IMR-90 (cell line): ENCODE measurements around the gene MCM5. TPM values are rescaled to one million over a fixed set of nuclear protein-coding genes. Genes with fewer than 3 reads are reported as not detected.

Experiments used
- ATAC-seq: fragments of 200-7000 bp; cut with Tn5 transposase; 2 replicates; pipeline ENCODE4 v1.9.1; 2020; ENCODE audit warnings: low read depth, mild to moderate bottlenecking, moderate library complexity
- BruUV-seq: library from RNA; stranded (reverse); fragments of 400-500 nt; replicated peaks from 2 replicates; lab custom pipeline; 2021; lab: Mats Ljungman, UMichigan
- CTCF ChIA-PET: fragments of 300-600 bp; formaldehyde crosslinking; extraction: SDS; loops from one replicate; lab custom pipeline; 2021; ENCODE audit warnings: antibody characterized with exemption; lab: Yijun Ruan, JAX
- POLR2A ChIA-PET: fragments of 300-600 bp; sonication (Branson Sonifier 250); formaldehyde crosslinking; loops from one replicate; lab custom pipeline; 2022; ENCODE audit warnings: antibody characterized with exemption; ENCODE audit not compliant: unreplicated experiment; lab: Charles Lee
- DNase-seq: peaks from one replicate; pipeline ENCODE4 v3.0.0; 2013
- H2AFZ ChIP-seq: replicated peaks from 2 replicates; pipeline ENCODE3; 2013; ENCODE audit warnings: low read length, mild to moderate bottlenecking; ENCODE audit not compliant: poor library complexity
- H2AK5ac ChIP-seq: 2 replicates; pipeline ENCODE4 v1.6.1; 2013; ENCODE audit warnings: low read depth, low read length, inconsistent platforms
- H2AK9ac ChIP-seq: replicated peaks from 2 replicates; pipeline ENCODE3; 2013; ENCODE audit warnings: mild to moderate bottlenecking, low read depth, low read length, moderate library complexity; ENCODE audit not compliant: poor library complexity
- H2BK120ac ChIP-seq: 2 replicates; pipeline ENCODE4 v1.6.1; 2013; ENCODE audit warnings: low read depth, low read length, inconsistent platforms
- H2BK15ac ChIP-seq: 3 replicates; pipeline ENCODE4 v1.6.1; 2013; ENCODE audit warnings: low read depth, low read length, inconsistent platforms
- H2BK20ac ChIP-seq: 2 replicates; pipeline ENCODE4 v1.6.1; 2013; ENCODE audit warnings: low read depth, mild to moderate bottlenecking, inconsistent platforms, low read length, moderate library complexity
- H2BK5ac ChIP-seq: 2 replicates; pipeline ENCODE4 v1.6.1; 2013; ENCODE audit warnings: mild to moderate bottlenecking, low read depth, low read length, inconsistent platforms; ENCODE audit not compliant: poor library complexity, severe bottlenecking
- H3K14ac ChIP-seq: replicated peaks from 2 replicates; pipeline ENCODE4 v1.6.1; 2013; ENCODE audit warnings: low read depth, low read length, inconsistent platforms
- H3K18ac ChIP-seq: 2 replicates; pipeline ENCODE4 v1.6.1; 2013; ENCODE audit warnings: low read depth, low read length, control low read depth
- H3K23ac ChIP-seq: 2 replicates; pipeline ENCODE4 v1.6.1; 2013; ENCODE audit warnings: low read depth, low read length, inconsistent platforms
- H3K27ac ChIP-seq: 2 replicates; pipeline ENCODE4 v1.5.1; 2013; ENCODE audit warnings: mild to moderate bottlenecking, control low read depth, low read length; ENCODE audit not compliant: insufficient read depth
- H3K27me3 ChIP-seq: 2 replicates; pipeline ENCODE4 v1.6.1; 2013; ENCODE audit warnings: low read length; ENCODE audit not compliant: control insufficient read depth, insufficient read depth
- H3K36me3 ChIP-seq: 2 replicates; pipeline ENCODE4 v1.6.1; 2013; ENCODE audit warnings: low read length, mixed read lengths; ENCODE audit not compliant: control insufficient read depth, insufficient read depth
- H3K4ac ChIP-seq: 2 replicates; pipeline ENCODE4 v1.6.1; 2013; ENCODE audit warnings: low read depth, low read length, inconsistent platforms
- H3K4me1 ChIP-seq: 2 replicates; pipeline ENCODE4 v1.6.1; 2013; ENCODE audit warnings: low read length, mixed read lengths; ENCODE audit not compliant: control insufficient read depth, insufficient read depth
- H3K4me2 ChIP-seq: 2 replicates; pipeline ENCODE4 v1.6.1; 2013; ENCODE audit warnings: low read depth, mild to moderate bottlenecking, control low read depth, low read length, moderate library complexity
- H3K4me3 ChIP-seq: 2 replicates; pipeline ENCODE4 v1.5.1; 2013; ENCODE audit warnings: low read depth, mild to moderate bottlenecking, control low read depth, low read length, moderate library complexity; ENCODE audit not compliant: insufficient read depth
- H3K56ac ChIP-seq: 2 replicates; pipeline ENCODE4 v1.6.1; 2013; ENCODE audit warnings: low read length, inconsistent platforms; ENCODE audit not compliant: insufficient read depth; ENCODE audit errors: extremely low read depth
- H3K79me1 ChIP-seq, 2 experiments: 2 replicates each; pipeline ENCODE4 v1.6.1; 2013; ENCODE audit warnings: low read length in 2 of 2, inconsistent platforms in 1 of 2, low read depth in 1 of 2
- H3K9ac ChIP-seq: 2 replicates; pipeline ENCODE4 v1.6.1; 2013; ENCODE audit warnings: low read depth, low read length, control low read depth
- H3K9me1 ChIP-seq: 2 replicates; pipeline ENCODE4 v1.6.1; 2013; ENCODE audit warnings: low read length, inconsistent platforms; ENCODE audit not compliant: insufficient read depth
- H3K9me3 ChIP-seq: 2 replicates; pipeline ENCODE4 v1.6.1; 2013; ENCODE audit warnings: low read length; ENCODE audit not compliant: control insufficient read depth, insufficient read depth
- H4K20me1 ChIP-seq: 2 replicates; pipeline ENCODE4 v1.6.1; 2013; ENCODE audit warnings: low read length, inconsistent platforms; ENCODE audit not compliant: insufficient read depth
- H4K5ac ChIP-seq: 2 replicates; pipeline ENCODE4 v1.6.1; 2013; ENCODE audit warnings: mild to moderate bottlenecking, low read depth, low read length, control low read depth
- H4K8ac ChIP-seq, 2 experiments: 2 replicates each; pipeline ENCODE4 v1.6.1; 2013; ENCODE audit warnings: low read depth in 2 of 2, low read length in 2 of 2, control low read depth in 1 of 2, inconsistent platforms in 1 of 2
- H4K91ac ChIP-seq: 2 replicates; pipeline ENCODE4 v1.6.1; 2013; ENCODE audit warnings: low read depth, low read length, inconsistent platforms; ENCODE audit not compliant: insufficient read depth
- BHLHE40 ChIP-seq: fragments of 150-350 bp; IDR thresholded peaks from 2 replicates; pipeline ENCODE4 v1.6.1; 2016; ENCODE audit warnings: mild to moderate bottlenecking, low read depth, low read length
- CEBPB ChIP-seq: IDR thresholded peaks from 2 replicates; pipeline ENCODE4 v1.6.1; 2012; ENCODE audit warnings: low read depth, low read length, improper control_type of control experiment
- CHD1 ChIP-seq: IDR thresholded peaks from 2 replicates; pipeline ENCODE4 v1.6.1; 2012; ENCODE audit warnings: low read depth, low read length, improper control_type of control experiment
- CTCF ChIP-seq: conservative IDR thresholded peaks from 2 replicates; pipeline ENCODE4 v1.5.1; 2012; ENCODE audit warnings: mild to moderate bottlenecking, low read depth, low read length, improper control_type of control experiment
- ELK1 ChIP-seq: fragments of 150-350 bp; IDR thresholded peaks from 2 replicates; pipeline ENCODE4 v1.6.1; 2016; ENCODE audit warnings: low read depth, mild to moderate bottlenecking, low read length, moderate library complexity, borderline replicate concordance
- FOS ChIP-seq: fragments of 150-350 bp; IDR thresholded peaks from 2 replicates; pipeline ENCODE4 v1.6.1; 2016; ENCODE audit warnings: low read depth, low read length
- MAZ ChIP-seq: IDR thresholded peaks from 2 replicates; pipeline ENCODE4 v1.6.1; 2012; ENCODE audit warnings: low read depth, mild to moderate bottlenecking, low read length, improper control_type of control experiment, moderate library complexity, borderline replicate concordance
- MXI1 ChIP-seq: IDR thresholded peaks from 2 replicates; pipeline ENCODE4 v1.6.1; 2012; ENCODE audit warnings: low read depth, mild to moderate bottlenecking, low read length, moderate library complexity, borderline replicate concordance
- NFE2L2 ChIP-seq: fragments of 150-350 bp; IDR thresholded peaks from 2 replicates; pipeline ENCODE4 v1.6.1; 2016; ENCODE audit warnings: low read depth, mild to moderate bottlenecking, low read length
- POLR2A ChIP-seq: IDR thresholded peaks from 2 replicates; pipeline ENCODE4 v1.6.1; 2012; ENCODE audit warnings: mild to moderate bottlenecking, low read depth, low read length
- RAD21 ChIP-seq: IDR thresholded peaks from 2 replicates; pipeline ENCODE4 v1.6.1; 2012; ENCODE audit warnings: low read length, improper control_type of control experiment
- RCOR1 ChIP-seq: IDR thresholded peaks from 2 replicates; pipeline ENCODE4 v1.6.1; 2012; ENCODE audit warnings: mild to moderate bottlenecking, low read length, improper control_type of control experiment; ENCODE audit not compliant: insufficient replicate concordance
- RFX5 ChIP-seq: IDR thresholded peaks from 2 replicates; pipeline ENCODE4 v1.8.0; 2012; ENCODE audit warnings: low read depth, mild to moderate bottlenecking, low read length, moderate library complexity
- SMC3 ChIP-seq: fragments of 150-350 bp; IDR thresholded peaks from 2 replicates; pipeline ENCODE4 v1.6.1; 2016; ENCODE audit warnings: low read depth, mild to moderate bottlenecking, antibody characterized with exemption, low read length, moderate library complexity
- USF2 ChIP-seq: fragments of 150-350 bp; IDR thresholded peaks from 2 replicates; pipeline ENCODE4 v1.6.1; 2017; ENCODE audit warnings: mild to moderate bottlenecking, antibody characterized with exemption, low read length, low read depth
- WGBS, 2 experiments: methylation state at CpG; one replicate each; pipeline versions ENCODE4 v1.1.5 to v1.1.7; 2013; ENCODE audit warnings: missing lambda C conversion rate in 2 of 2; ENCODE audit not compliant: insufficient read length in 1 of 2; ENCODE audit errors: extremely low coverage in 2 of 2; 5-methylcytosine and 5-hydroxymethylcytosine counted together
- dilution Hi-C: fragments of 300-500 bp; cut with HindIII; formaldehyde crosslinking; loops from one replicate; pipeline ENCODE4 v1.14.3; 2018; ENCODE audit warnings: low sequenced_read_pairs; ENCODE audit not compliant: unreplicated experiment
- in situ Hi-C: fragments of 300-500 bp; cut with MboI; formaldehyde crosslinking; loops from 3 replicates; pipeline ENCODE4 v1.14.3; 2019; ENCODE audit warnings: low sequenced_read_pairs, inconsistent platforms, mixed read lengths
- intact Hi-C: fragments of 100-400 bp; cut with micrococcal nuclease; formaldehyde crosslinking; loops from 2 replicates; pipeline ENCODE4 v1.10.0; 2022
- polyA plus RNA-seq, 3 experiments: library from polyadenylated mRNA; depleted of rRNA; stranded (reverse); fragments of >200 nt; gene quantifications; 2 replicates each; pipeline ENCODE4 v1.2.3, GENCODE V29; 2012; ENCODE audit warnings: low replicate concordance in 1 of 3
- total RNA-seq: library from RNA; depleted of rRNA; stranded (reverse); fragments of >200 nt; gene quantifications from 2 replicates; pipeline ENCODE4 v1.2.3, GENCODE V29; 2012

Gene MCM5
- total and polyA plus RNA-seq, 2 of the 4 experiments (the other 2 are of a cell fraction), result 43.0 to 58.6 TPM

GRCh38 chr22:35398591-35398973 lies 1.4 kb upstream of the MCM5 start:
- intact Hi-C loops (no loop called here), in situ Hi-C loops (no loop called here), dilution Hi-C loops (no loop called here)
- DNase-seq (no peak), ATAC-seq (no peak)
- H2AK5ac ChIP-seq, result no peak overlapping the region
- no peak overlapping the region for H3K23ac ChIP-seq
- no peak for TF ChIP-seq RAD21
- TF ChIP-seq CTCF, result no peak
- no peak for TF ChIP-seq USF2
- TF ChIP-seq MAZ, result no peak
- TF ChIP-seq POLR2A, result no peak
- TF ChIP-seq CHD1, result no peak
- TF ChIP-seq NFE2L2, result no peak
- no peak for TF ChIP-seq BHLHE40
- no peak for TF ChIP-seq RCOR1
- no peak for TF ChIP-seq ELK1
- no peak for TF ChIP-seq CEBPB
- TF ChIP-seq MXI1, result no peak
- no peak for TF ChIP-seq FOS
- no peak for TF ChIP-seq SMC3
- no peak for TF ChIP-seq RFX5
- H2BK20ac ChIP-seq, result no peak overlapping the region
- BruUV-seq, result no TSS peak
- H3K27ac ChIP-seq, result no peak overlapping the region
- H3K36me3 ChIP-seq, result peaks cover 10% of the 10 kb centered on the region
- CTCF ChIA-PET, result interaction anchor here (1.1 kb wide), 1 partner anchor 32 kb away, joined by 3 read pairs; no protein-coding TSS in a partner anchor
- H2BK120ac ChIP-seq, result no peak overlapping the region
- POLR2A ChIA-PET, result no interaction called here
- no peak overlapping the region for H3K14ac ChIP-seq
- H3K4me3 ChIP-seq, result no peak overlapping the region
- no peak overlapping the region for H3K4me2 ChIP-seq
- H3K79me1 ChIP-seq, result peaks cover 12 to 19% of the 10 kb centered on the region in 2 experiments
- H2BK5ac ChIP-seq, result no peak overlapping the region
- H3K4ac ChIP-seq, result no peak overlapping the region
- H3K18ac ChIP-seq, result no peak overlapping the region
- H4K91ac ChIP-seq, result no peak overlapping the region
- no peak overlapping the region for H2BK15ac ChIP-seq
- H4K8ac ChIP-seq, result no peak overlapping the region; a peak in 1 of 4 replicates
- no peak overlapping the region for H3K56ac ChIP-seq
- H3K27me3 ChIP-seq, result no peaks in the 10 kb centered on the region
- H4K5ac ChIP-seq, result no peak overlapping the region
- no peaks in the 10 kb centered on the region for H3K9me3 ChIP-seq
- no peak overlapping the region for H2AFZ ChIP-seq
- H3K4me1 ChIP-seq, result peaks cover 2% of the 10 kb centered on the region; the same call in 1 of the 2 replicates
- no peak overlapping the region for H2AK9ac ChIP-seq
- 100% methylated on average over 1 of the region's 4 CpGs; no CpG with 5 or more reads in 1 of the 2 experiments for WGBS, 2 experiments
- H3K9ac ChIP-seq, result no peak overlapping the region
- no peaks in the 10 kb centered on the region for H4K20me1 ChIP-seq
- H3K9me1 ChIP-seq, result no peaks in the 10 kb centered on the region; the same call in 1 of the 2 replicates
